SU-DHL-6 (cell line): ENCODE results near the gene AACS.
"Not testable (repeated sequence)": the region's sequence is repeated elsewhere in the genome, so short reads cannot be mapped to it uniquely, and the experiment has no call there.

Experiments
- EZH2phosphoT487 ChIP-seq: fragments of 200-600 bp; sonication (generic), shearing (Covaris generic); conservative IDR thresholded peaks from 2 replicates; pipeline ENCODE4 v1.6.1; 2018; ENCODE audit warnings: mild to moderate bottlenecking, antibody characterized with exemption, low read length, moderate library complexity, mixed read lengths
- TF ChIP-seq, protein P1 (sequence below): fragments of 200-600 bp; sonication (generic); IDR thresholded peaks from one replicate; pipeline ENCODE4 v1.5.1; 2017; ENCODE audit warnings: antibody characterized with exemption, mild to moderate bottlenecking, low read length, moderate library complexity; ENCODE audit not compliant: insufficient read depth, poor library complexity, severe bottlenecking

DNA sequence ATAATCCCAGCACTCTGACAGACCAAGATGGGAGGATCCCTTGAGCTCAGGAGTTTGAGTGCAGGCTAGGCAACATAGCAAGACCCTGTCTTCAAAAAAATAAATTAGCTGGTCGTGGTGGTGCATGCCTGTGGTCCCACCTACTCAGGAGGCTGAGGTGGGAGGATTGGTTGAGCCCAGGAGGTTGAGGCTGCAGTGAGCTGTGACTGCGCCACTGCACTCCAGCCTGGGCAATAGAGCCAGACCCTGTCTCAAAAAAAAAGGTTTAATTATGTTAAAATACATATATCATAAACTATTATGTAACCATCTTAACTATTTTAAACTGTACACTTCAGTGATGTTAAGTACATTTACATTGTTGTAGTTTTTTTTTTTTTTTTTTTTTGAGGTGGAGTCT is 9.1 kb downstream of the AACS start:
- TF ChIP-seq, protein P1, sequence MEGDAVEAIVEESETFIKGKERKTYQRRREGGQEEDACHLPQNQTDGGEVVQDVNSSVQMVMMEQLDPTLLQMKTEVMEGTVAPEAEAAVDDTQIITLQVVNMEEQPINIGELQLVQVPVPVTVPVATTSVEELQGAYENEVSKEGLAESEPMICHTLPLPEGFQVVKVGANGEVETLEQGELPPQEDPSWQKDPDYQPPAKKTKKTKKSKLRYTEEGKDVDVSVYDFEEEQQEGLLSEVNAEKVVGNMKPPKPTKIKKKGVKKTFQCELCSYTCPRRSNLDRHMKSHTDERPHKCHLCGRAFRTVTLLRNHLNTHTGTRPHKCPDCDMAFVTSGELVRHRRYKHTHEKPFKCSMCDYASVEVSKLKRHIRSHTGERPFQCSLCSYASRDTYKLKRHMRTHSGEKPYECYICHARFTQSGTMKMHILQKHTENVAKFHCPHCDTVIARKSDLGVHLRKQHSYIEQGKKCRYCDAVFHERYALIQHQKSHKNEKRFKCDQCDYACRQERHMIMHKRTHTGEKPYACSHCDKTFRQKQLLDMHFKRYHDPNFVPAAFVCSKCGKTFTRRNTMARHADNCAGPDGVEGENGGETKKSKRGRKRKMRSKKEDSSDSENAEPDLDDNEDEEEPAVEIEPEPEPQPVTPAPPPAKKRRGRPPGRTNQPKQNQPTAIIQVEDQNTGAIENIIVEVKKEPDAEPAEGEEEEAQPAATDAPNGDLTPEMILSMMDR: not testable (repeated sequence)
- not testable (repeated sequence) for TF ChIP-seq EZH2phosphoT487
